RKO (cell line): Measurements from ENCODE around the gene CHI3L1.

Source experiments
- DNase-seq: peaks from one replicate; pipeline ENCODE4 v3.0.0-alpha.2; 2016; ENCODE audit warnings: low spot score

Gene CHI3L1

DNA sequence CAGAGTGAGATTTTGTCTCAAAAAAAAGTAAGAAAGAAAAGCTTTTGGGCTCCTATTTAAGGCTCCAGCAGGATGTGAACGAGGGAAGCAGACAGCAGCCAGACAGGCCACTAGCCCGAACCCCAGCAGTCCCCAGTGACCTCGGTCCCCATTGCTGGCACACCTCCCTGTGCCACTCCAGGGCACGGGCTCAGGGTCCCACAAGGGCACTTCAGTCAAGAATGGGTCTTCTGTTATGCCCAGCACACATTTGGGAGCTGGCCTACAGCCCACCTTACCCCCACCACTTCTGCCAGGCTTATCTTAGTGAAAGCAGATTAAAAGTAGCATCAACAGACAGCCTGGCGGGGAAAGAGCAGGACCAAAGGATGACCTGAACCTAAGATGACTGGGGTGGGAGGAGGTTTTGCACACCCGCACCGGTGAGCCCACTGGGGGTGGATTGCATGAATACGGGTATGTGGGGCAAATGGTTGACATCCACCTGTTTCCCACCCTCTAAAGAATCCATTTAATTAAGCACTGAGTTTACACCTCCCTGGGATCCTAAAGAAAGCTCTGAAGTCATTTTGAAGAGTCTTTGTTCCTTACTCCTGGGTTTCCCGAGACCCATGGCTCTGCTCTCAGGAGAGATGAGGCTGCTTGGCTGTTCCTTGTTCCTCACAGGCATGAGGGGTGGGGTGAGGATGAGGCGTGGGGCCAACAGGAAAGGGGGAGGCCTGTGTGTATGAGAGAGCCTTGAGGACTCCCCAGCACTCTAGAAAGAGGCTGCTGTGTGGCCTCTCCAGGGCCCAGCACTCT, 4.7 kb downstream of the CHI3L1 start:
- DNase-seq, result no peak

DNA sequence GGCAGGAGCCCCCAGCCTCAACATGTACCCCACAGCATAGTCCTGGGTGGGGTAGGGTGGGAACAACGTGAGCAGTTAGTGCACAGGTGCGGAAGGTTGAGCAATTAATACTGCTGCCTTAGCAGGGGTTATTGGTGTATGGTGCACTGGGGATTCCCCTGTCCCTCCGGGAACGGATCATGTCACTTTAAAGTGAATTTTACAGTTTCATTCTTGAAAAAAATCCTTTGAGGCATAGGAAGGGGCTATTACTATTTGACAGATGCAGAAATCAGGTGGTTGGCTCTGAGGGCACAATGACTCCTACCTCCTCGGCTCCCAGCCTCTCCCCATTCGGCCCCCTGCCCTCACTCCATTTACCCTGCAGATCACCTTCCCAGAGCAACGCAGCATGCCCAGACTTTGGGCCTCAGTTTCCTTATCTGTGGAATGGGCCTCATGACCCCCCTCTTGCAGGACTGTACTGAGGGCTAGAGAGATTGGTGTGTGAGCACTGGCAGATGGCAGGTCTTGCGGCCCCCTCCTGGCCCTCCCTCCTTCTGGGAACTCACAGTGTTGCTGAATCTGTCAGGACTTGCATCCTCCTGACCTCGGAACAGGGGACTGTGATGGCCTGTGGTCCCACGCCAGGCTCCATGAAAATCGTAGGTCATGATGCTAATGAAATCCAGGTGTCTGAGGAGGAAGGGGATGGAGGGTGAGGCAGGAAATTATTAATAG, 5.7 kb downstream of the CHI3L1 start:
- no peak for DNase-seq

DNA sequence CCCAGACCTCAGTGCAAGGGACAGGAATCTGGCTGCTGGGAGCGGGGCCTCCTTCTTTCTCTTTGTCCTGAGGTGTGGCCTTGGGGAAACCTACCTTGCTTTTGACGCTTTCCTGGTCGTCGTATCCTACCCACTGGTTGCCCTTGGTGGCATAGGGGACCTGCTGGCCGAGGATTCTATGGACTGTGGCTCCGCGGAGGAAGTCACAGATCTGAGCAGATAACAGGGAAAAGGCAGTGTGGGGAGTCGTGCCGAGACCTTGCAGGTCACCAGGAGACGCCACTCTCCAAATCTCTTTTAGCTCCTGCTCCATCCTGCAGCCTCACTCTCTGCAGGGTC, 6.9 kb downstream of the CHI3L1 start:
- DNase-seq, result no peak

DNA sequence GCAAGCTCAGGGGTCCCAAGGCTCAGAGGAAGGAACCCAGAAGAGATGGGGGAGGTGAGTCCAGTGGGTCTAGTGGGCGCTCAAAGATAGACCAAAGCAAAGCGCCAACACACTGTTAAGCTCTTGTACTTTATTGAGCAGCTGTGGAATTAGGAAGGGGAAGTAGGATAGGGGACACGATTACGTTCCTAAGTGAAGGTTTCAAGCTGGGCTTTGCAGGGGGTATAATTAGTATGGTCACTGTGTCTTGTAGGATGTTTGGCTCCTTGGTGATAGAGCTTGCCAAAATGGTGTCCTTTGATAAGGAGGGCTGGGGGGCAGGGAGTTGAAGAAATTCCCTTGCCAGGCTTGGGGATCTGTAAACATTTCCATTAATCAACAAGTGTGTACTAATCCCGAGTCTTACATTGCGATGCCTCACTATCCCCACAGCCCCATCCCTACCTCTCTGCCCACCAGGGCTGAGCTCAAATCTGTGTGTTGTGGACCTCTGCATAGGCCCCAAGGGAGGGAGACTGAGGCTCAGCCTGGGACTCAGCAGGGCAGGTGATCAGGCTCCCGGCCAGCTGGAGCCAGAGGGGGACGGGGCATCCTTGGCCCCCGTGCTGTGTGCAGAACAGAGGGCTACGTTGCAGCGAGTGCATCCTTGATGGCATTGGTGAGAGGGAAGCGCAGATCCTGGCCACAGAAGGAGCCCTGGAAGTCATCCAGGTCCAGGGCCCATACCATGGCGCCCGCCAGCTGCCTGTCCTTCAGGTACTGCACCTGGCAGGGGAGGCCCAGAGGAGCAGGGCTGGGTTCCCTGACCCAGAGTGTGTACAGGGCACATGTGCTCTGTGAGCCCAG, 7.5 kb downstream of the CHI3L1 start:
- no peak for DNase-seq

DNA sequence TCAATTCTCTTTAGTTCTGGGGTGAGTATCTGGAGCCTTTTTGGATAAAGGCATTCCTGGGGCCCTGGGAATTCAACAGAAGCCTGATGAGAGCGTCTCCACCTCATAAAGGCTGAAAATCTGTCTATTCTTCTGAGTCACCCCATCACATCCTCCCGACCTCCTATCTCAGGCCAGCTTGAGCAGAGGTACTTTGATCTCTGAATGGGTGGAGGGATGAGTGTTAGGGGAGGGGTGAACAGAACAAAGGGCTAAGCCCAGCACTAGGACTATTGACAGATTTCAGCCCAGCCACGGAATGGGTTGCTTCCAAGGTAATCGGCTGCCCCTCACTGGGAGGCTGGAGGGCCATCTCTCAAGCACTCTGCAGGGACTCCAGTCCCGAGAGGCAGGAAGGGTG, 8.4 kb downstream of the CHI3L1 start:
- DNase-seq, result no peak

DNA sequence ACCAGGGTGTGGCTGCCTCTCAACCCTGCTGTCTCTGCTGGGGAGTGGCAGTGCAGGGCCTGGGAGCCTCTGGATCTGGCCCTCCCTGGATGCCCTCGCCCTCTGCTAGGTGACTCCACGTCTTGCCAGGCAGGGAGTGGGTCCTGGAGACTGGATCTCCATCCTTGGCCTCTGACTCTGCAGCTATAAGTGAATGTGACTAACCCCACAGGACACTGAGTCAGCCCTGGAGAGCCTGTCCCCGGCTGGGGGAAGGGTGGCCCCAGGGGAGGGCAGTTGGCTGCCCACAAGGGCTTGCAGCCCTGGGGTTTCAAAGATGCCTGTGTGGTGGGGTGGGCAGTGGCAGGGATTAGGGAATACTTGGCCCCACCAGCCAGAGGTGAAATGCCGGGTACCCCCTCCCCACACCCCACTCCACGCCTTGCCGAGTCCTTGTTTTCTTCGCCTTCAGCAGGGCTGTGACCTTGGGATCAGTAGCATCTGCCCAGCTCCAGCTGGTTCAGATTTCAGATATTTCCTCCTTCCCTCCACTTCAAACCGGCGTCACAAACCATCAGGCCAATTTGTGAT, 8.9 kb downstream of the CHI3L1 start:
- peak; percentile 63 for DNase-seq

DNA sequence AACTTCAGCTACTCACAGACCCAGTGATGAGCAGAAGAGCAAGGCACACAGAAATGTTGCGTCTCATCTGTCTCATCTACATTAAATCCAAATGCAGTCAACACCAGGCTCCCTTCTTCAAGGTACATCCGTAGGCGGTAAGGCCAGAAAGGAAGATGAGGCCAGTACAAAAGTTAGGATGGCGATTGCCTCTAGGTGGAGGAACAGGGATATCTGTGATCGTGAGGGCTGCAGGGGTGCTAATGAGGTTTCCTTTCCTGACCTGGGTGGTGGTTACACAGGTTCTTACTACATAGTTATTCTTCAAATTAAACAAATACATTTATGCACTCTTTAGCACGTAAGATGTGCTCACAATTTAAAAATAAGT, 9.5 kb downstream of the CHI3L1 start:
- no peak for DNase-seq

DNA sequence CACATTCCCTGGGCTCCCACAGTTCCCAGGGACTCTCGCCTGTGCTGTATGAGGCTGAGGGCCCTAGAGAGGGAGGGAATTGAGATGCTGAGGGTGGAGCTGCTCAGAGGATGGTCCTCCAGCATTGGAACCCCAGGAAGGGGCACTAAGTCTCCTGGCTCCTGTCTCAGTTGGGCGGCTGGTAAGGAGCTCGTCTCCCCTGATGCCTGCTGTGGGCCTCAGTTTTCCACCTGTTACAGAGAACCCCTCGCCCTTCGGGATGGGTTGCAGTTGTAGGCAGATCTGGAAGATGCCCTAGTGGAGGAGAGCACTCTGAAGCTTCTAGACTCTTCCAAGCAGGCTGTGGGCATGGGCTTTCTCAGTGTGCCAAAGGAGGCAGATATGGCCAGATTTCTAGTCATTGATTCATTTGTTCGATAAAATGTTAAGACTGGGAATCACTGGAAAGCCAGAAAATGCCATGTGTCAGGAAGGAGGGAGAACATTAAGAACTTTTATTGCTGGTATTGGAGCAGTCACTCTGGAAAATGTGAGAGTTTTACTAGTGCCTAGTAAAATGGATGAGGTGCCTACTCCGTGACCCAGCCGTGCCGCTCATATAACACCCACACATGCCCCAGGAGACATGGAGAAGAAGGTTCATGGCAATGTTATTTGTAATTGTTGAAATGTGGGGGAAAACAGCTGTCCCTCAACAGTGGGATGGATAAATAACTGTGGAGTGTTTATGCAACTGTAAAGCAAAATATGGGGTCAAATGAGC, 10.1 kb downstream of the CHI3L1 start:
- DNase-seq, result no peak

DNA sequence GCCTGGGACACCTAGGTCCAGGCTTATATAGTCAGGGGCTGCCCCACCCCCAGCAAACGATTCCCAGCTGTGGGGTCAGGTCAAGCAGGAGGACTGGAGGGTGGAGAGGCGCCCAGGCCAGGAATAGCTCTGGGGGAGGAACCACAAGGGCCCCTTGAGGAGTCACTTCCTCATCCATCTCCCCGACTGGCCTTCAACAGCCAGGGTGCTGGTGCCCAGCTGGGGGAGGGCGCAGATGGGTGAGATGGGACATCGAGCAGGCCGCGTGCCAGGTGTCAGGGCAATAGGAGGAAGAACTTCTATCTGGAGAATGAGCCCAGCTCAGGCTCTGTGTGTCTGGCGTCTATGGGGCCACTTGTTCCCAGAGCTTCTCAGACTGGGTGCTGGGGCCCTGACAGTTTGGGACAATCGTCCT, 10.7 kb downstream of the CHI3L1 start:
- no peak for DNase-seq

DNA sequence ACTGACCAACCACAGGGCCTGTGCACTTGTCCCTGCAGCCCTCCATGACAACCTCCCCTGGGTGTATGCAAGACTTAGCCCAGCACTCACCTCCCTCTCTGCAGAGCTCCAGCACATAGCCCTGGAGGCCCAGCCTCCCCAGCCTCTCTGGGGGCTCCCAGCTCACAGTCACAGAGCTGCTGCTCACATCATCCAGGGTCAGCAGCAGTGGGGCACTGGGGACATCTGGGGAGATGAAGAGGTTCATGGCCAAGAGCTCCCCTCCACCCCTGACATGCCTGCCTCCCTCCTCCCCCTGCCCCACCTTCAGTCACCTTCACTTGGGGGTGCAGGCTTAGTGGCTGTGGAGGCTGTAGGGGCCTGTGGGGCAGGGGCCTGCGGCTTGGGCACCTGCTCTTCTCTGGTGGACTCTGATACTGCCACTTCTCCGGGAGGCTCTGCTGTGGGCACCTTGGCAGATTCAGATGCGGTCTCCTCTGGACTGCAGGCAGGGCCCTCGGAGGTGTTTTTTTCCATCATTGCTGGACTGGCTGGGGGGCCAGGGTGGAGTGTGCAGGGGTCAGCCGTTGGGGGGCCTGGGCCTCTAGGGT, 11.2 kb downstream of the CHI3L1 start, which contains the start of gene MYBPH:
Gene MYBPH, minus strand, starts transcription at position 590 of the 590 bp plus-strand sequence. Its CDS starts 71 bp downstream, at position 519.
- DNase-seq, result no peak

DNA sequence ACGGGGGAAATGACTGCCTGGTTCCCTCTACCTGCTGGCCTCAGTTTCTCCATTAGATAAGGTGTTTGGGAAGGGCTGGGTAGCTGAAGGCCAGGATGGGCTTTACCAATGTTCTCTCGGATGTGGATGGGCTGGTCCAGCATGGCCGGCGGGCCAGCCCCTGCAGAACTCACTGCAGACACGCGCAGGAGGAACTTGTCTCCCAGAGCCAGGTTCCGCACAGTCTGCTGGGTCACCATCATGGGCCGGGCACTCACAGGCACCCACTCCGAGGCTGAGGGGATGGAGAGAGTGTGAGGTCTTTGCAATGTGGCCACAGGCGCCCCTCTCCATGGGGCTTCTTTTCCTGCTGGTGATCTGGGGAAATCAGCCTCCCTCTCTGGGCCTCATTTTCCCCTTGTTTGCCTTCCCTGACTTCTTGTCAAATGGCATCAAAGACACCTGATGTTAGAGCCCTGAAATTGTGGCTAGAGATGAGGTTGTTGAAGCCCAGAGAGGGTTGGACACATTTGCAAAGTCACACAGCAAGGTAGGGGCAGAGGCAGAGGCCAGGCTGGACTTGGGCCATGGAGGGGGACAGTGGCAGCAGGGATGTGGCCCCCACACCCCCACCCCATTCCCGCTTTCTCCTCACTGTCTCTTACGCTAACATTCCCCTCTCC, 12.0 kb downstream of the CHI3L1 start:
- DNase-seq, result no peak

DNA sequence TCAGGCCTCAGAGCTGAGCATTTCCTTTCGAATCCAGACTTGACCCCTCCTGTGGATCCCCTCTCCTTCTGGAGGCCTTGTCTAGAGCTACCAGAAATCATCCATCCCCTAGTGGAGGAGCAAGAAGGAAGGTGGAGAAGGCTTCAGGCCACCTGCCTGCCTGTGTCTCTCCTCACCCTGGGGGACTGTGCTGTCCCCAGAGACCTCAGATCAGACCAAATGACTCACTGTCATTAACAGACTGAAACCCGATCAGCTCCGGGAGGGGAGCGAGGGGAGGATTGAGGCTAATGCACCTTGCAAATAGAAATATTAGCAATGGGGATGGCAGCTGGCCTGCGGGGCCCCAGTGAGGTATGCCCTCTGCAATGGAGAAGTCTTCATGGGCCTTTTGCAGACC, 12.9 kb downstream of the CHI3L1 start:
- DNase-seq, result no peak

DNA sequence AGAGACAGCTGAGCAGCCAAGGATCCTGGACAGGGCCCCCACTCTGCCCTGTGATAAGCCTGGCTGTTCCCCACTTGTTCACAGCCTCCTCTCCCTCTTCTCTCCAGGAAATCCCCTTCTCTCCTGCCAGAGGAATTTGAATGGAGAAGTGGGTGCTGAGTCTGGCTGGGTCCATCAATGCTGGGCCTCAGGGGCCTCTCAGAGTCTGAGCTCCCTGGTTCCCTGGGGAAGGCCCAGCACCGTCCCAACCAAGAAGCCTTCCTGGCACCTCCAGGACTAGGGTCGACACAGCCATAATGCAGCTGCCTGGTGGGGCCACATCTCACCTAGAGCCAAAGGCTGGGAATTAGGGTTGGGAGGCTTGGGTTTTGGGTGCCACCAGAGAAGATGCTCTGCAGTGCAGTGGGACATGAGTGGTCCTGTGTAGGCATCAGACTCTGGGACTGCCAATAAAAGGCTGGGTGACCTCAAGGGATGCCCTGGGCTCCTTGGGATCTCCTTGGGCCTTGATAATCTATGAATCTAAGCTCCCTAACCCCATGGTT, 13.4 kb downstream of the CHI3L1 start:
- no peak for DNase-seq

DNA sequence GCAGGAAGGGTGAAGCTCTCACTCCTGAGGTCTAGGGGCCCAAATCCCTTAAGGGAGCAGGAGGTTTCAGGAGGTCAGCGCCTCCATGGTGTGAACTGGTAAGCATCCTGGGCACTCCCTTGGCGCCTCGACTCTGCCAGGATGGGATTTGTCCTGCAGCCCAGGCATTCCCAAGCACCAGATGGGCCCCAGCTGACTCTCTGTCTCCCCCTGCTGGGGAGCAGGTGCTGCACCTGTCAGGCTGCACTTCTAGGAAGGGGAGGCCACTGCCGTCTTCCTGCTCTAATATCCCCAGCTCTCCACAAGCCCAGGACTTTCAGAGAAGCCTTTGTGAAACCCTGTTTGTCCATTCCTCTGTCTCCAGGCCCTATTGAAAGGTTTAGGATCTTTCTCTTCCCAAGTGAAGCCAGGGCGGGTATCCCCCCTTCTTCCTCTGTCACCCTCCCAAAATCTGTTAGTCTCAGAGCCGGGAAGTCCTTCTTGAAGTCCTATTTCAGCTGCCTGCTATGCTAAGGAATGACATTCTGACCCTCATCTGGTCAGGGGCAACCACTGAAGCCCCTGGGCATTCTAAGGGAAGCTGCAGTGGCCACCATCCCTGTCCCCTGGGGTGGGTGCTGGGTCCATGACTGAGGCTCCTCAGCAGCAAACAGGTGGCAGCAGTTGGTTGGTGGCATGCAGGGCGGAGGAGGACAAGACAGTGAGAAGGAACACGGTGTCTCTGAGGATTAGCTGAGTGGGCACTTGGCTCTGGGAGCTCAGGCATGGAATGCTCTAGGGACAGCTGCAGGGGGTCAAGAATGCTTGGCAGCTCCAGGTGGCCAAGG, 14.1 kb downstream of the CHI3L1 start:
- peak; percentile 62 for DNase-seq

DNA sequence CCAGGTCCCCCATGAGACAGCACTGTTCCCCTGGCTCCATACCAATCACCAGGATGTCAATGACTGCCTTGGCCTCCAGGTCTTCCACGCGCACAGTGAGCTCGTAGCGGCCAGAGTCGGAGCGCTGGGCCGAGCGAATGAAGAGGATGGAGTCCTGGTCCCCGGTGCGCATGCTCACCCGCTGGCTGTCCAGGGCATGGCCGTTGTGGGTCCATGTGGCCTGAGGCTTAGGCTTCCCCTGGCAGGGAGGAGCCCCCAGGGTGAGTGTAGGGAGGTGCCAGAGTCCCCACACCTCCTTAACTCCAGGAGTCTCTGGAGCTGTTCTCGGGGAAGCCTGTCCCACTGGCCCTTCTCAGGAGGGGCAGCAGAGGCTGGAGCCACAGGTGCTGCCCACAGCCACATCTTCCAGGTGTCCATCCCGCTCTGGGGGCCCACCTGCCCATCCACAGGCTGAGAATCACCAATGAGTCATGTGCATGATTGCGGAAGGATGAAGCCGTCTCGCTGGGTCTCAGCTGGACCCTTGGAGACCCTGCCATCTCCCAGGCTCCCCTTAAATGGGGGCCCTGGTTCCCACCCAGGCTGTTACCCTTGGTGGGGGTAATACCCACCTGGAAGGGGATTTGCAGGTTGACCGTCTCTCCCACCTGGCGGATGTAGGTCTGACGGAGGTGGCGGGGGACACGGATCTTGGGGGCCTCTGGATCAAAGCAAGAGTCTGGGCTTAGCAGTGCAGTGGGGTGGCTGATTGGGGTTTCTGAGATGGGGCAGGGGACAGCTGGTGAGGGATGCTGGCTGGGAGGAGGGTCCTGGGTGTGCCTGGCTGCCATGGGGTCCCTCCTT, 14.9 kb downstream of the CHI3L1 start:
- DNase-seq, result no peak

DNA sequence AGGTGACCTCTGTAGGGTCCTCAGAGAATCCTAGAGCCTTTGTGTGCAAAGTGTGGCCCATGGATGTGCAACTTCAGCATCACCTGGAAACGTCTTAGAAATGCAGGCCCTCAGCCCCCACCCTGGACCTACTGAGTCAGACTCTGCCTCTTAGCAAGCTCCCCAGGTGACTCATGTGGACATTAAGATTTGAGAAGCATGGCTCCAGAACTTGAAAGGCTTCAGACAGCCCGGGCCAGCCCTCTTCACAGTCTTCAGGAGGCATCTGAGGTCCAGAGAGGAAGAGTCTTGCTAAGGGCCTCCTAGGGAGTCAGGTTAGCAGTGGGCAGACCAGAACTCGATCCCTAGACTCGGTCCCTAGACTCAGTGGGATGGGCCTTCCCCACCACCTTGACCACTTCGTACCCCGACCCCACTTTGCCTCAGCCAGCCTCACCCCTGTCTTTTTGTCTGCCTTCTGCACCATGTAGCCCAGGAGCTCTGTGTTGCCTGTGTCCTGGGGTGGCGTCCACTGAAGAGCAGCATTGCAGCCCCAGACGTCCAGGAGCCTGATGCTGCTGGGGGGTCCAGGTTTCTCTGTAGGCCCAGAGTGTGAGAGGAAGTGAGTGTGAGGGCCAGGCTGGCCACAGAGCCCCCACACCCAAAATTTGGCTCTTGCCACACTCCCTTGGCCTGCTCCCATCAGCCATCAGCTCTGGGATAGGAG, 15.7 kb downstream of the CHI3L1 start:
- peak; percentile 8 for DNase-seq

DNA sequence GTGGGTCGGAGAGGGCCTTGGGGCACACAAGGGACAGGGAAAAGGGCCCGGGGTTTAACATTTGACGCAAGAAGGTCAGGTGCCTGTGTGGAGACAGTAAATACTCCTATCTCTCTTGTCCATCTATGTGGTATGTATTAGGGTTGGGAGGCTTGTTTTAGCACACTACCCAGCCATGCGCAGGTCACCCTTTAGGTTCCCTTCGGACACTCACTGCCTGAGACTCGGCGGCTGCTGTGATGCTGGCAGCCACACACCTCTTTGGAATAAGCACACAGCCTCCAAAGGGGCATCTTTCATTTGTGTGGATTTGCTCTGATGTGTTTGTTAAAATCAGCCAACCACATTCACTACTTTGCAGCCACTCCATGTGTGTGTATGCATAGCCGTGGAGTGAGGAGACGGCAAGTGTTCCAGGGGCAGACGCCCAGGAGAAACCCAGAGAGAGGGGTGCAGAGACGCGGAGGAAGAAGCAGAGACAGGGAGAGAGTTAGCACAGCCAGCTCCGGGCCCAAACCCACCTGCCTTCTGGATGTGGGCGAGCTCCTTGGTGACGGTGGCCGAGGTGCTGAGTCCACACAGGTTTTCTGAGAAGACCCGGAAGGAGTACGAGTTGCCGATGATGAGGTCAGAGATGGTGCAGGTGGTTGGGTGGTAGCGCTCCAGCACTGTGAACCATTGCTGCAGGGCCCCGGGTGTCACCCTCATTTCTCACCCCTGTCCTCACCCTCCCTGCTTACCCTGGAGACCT, 16.6 kb downstream of the CHI3L1 start:
- DNase-seq, result no peak
